ENCODE measurements around the gene KLK15. TPM values are rescaled to one million over a fixed set of nuclear protein-coding genes. Genes with fewer than 3 reads are reported as not detected.

KLK15 gene
- total and polyA plus RNA-seq, 7 donors: not detected

GRCh38 chr19:50779504-50780457 lies 53.6 kb downstream of the KLK15 start:
- H3K4me3 ChIP-seq: no peak overlapping the region
- no peaks in the 10 kb centered on the region for H3K4me1 ChIP-seq
- no peaks in the 10 kb centered on the region for H3K36me3 ChIP-seq (ENCODE audit: insufficient read depth in 1 of 2, low read depth in 1 of 2)
- no peak for ATAC-seq
- intact Hi-C loops (cut with DNase I): loop anchor here (5.0 to 10.0 kb wide), 4 partner anchors 77 to 412 kb away; partner anchors contain the start of gene NAPSA (in 1 of the 2)
- peaks cover 0 to 77% (median 25%) of the 10 kb centered on the region in 3 donors for H3K27me3 ChIP-seq (ENCODE audit: insufficient read depth in 3 of 3, low read length in 2 of 3)
- no peak for DNase-seq
- H3K9me3 ChIP-seq: no peaks in the 10 kb centered on the region
- no peak overlapping the region for H3K27ac ChIP-seq
- WGBS, 3 donors: 34 to 40% (median 37%) methylated on average over 25 of the region's 25 CpGs
- TF ChIP-seq CTCF (IDR thresholded peaks at IDR 0.05): no peak

- H3K27me3 ChIP-seq (ENCODE audit: insufficient read depth in 3 of 3, low read length in 2 of 3): peaks cover 0 to 80% (median 25%) of the 10 kb centered on the region in 3 donors
- no peaks in the 10 kb centered on the region for H3K36me3 ChIP-seq (ENCODE audit: insufficient read depth in 1 of 2, low read depth in 1 of 2)
- DNase-seq: no peak
- no peak overlapping the region for H3K27ac ChIP-seq
- no peak for ATAC-seq
- 50 to 59% (median 54%) methylated on average over 7 of the region's 7 CpGs for WGBS, 3 donors
- intact Hi-C loops (cut with DNase I): no loop called here
- H3K4me3 ChIP-seq: no peak overlapping the region
- no peaks in the 10 kb centered on the region for H3K9me3 ChIP-seq
- H3K4me1 ChIP-seq: no peaks in the 10 kb centered on the region
- no peak for TF ChIP-seq CTCF (IDR thresholded peaks at IDR 0.05)
Measured at GRCh38 chr19:50778906-50779430, 54.4 kb downstream of the KLK15 start.

GRCh38 chr19:50777830-50778303 lies 55.5 kb downstream of the KLK15 start:
- Histone ChIP-seq H3K27me3 (ENCODE audit: insufficient read depth in 3 of 3, low read length in 2 of 3) (peaks cover 0 to 78% (median 25%) of the 10 kb centered on the region in 3 donors), H3K36me3 (ENCODE audit: insufficient read depth in 1 of 2, low read depth in 1 of 2) (no peaks in the 10 kb centered on the region), H3K9me3 (no peaks in the 10 kb centered on the region), H3K4me3 (no peak overlapping the region), H3K4me1 (no peaks in the 10 kb centered on the region), H3K27ac (no peak overlapping the region)
- no peak for ATAC-seq
- WGBS, 3 donors: 0 to 1% (median 1%) methylated on average over 30 of the region's 30 CpGs
- DNase-seq: no peak
- intact Hi-C loops (cut with DNase I): no loop called here
- TF ChIP-seq CTCF (IDR thresholded peaks at IDR 0.05): no peak

- no peaks in the 10 kb centered on the region for H3K9me3 ChIP-seq
- no peak overlapping the region for H3K27ac ChIP-seq
- H3K4me1 ChIP-seq: no peaks in the 10 kb centered on the region
- H3K27me3 ChIP-seq (ENCODE audit: insufficient read depth in 3 of 3, low read length in 2 of 3): peaks cover 0 to 72% (median 25%) of the 10 kb centered on the region in 3 donors
- TF ChIP-seq CTCF (IDR thresholded peaks at IDR 0.05): no peak
- no peaks in the 10 kb centered on the region for H3K36me3 ChIP-seq (ENCODE audit: insufficient read depth in 1 of 2, low read depth in 1 of 2)
- intact Hi-C loops (cut with DNase I): no loop called here
- 47 to 52% (median 48%) methylated on average over 4 of the region's 4 CpGs for WGBS, 3 donors
- ATAC-seq (no peak), DNase-seq (no peak)
- no peak overlapping the region for H3K4me3 ChIP-seq
Measured at GRCh38 chr19:50777261-50777660, 56.1 kb downstream of the KLK15 start.
